ENCODE data around the gene TAS1R3. TPM values are rescaled to one million over a fixed set of nuclear protein-coding genes. Genes with fewer than 3 reads are reported as not detected.

TAS1R3 gene
- total RNA-seq, 1 donor from 2014 or later, result 0.31 TPM

GRCh38 chr1:1340791-1341548, 9.9 kb downstream of the TAS1R3 start:
- DNase-seq, result no peak

- no peak for DNase-seq
Observed at GRCh38 chr1:1341549-1342021, 10.5 kb downstream of the TAS1R3 start.

GRCh38 chr1:1342061-1342562, 11.0 kb downstream of the TAS1R3 start:
- DNase-seq, result no peak

GRCh38 chr1:1342584-1343115, 11.6 kb downstream of the TAS1R3 start:
- no peak for DNase-seq

GRCh38 chr1:1343811-1344421, 12.8 kb downstream of the TAS1R3 start:
- no peak for DNase-seq

GRCh38 chr1:1344655-1345361, 13.7 kb downstream of the TAS1R3 start:
- no peak for DNase-seq

- no peak for DNase-seq
Observed at GRCh38 chr1:1345384-1345783, 14.3 kb downstream of the TAS1R3 start.

- no peak for DNase-seq
Observed at GRCh38 chr1:1345860-1346500, 14.9 kb downstream of the TAS1R3 start.

- DNase-seq, result no peak
Observed at GRCh38 chr1:1346501-1346890, 15.4 kb downstream of the TAS1R3 start.

- DNase-seq, result no peak
Observed at GRCh38 chr1:1347026-1347595, 16.0 kb downstream of the TAS1R3 start.

- no peak for DNase-seq
Observed at GRCh38 chr1:1347663-1348419, 16.8 kb downstream of the TAS1R3 start.

GRCh38 chr1:1348420-1349255, 17.6 kb downstream of the TAS1R3 start:
- DNase-seq, result no peak

- peak; percentile 63 for DNase-seq
Observed at GRCh38 chr1:1349256-1350012, 18.4 kb downstream of the TAS1R3 start, which contains the start of gene DVL1. DVL1 (minus strand) TSS chr1:1349418; CDS start chr1:1349065, 353 bp downstream.

- DNase-seq, result no peak
Observed at GRCh38 chr1:1351511-1352427, 20.7 kb downstream of the TAS1R3 start.

- no peak for DNase-seq
Observed at GRCh38 chr1:1352786-1353388, 21.8 kb downstream of the TAS1R3 start.

- no peak for DNase-seq
Observed at GRCh38 chr1:1353389-1354151, 22.5 kb downstream of the TAS1R3 start.
